ENCODE data around the gene POU2F3. TPM values are rescaled to one million over a fixed set of nuclear protein-coding genes. Genes with fewer than 3 reads are reported as not detected.

The POU2F3 gene
- total and polyA plus RNA-seq, 2 of the 13 experiments (the other 11 are each of a cell fraction or from before 2014, with no cell fraction given), result not detected

GRCh38 chr11:120324932-120325810 is 85.2 kb downstream of the POU2F3 start, which contains the start of gene TLCD5 (continued):
- TF ChIP-seq SRF (IDR thresholded peaks at IDR 0.05; ENCODE audit: low read depth, low read length) (0 out of 2 replicates have a peak, but pooled peaks have one; percentile 61), CENPT (CRISPR knock-in tag; IDR thresholded peaks at IDR 0.05; ENCODE audit: low read depth) (no peak), RXRA (CRISPR knock-in tag; IDR thresholded peaks at IDR 0.05) (no peak), ZIK1 (CRISPR knock-in tag; IDR thresholded peaks at IDR 0.05; ENCODE audit: borderline replicate concordance, low read depth) (no peak), HOXD1 (CRISPR knock-in tag; IDR thresholded peaks at IDR 0.05) (no peak), ZNF766 (CRISPR knock-in tag; IDR thresholded peaks at IDR 0.05; ENCODE audit: borderline replicate concordance) (peak; percentile 43; the same call in 1 of the 2 replicates), HMGA1 (CRISPR knock-in tag; conservative IDR thresholded peaks at IDR 0.05) (no peak), ZKSCAN5 (CRISPR knock-in tag; IDR thresholded peaks at IDR 0.05) (no peak), ATAD3A (CRISPR knock-in tag; IDR thresholded peaks at IDR 0.05) (no peak), ZNF143 (CRISPR knock-in tag; IDR thresholded peaks at IDR 0.05) (no peak), RBM39 (IDR thresholded peaks at IDR 0.05; ENCODE audit: low read depth, low read length, poor library complexity, severe bottlenecking) (no peak), MTA1 (CRISPR knock-in tag; IDR thresholded peaks at IDR 0.05; ENCODE audit: borderline replicate concordance) (peak; percentile 66; the same call in 1 of the 2 replicates), TBX2 (CRISPR knock-in tag; IDR thresholded peaks at IDR 0.05; ENCODE audit: borderline replicate concordance) (no peak), ZNF589 (CRISPR knock-in tag; conservative IDR thresholded peaks at IDR 0.05) (no peak), ZNF12 (CRISPR knock-in tag; IDR thresholded peaks at IDR 0.05) (no peak), HIVEP1 (CRISPR knock-in tag; IDR thresholded peaks at IDR 0.05) (no peak), ZNF768 (CRISPR knock-in tag; IDR thresholded peaks at IDR 0.05) (peak; percentile 63; the same call in 1 of the 2 replicates), TCF12 (IDR thresholded peaks at IDR 0.05) (no peak), TCF12 (CRISPR knock-in tag; IDR thresholded peaks at IDR 0.05) (0 out of 2 replicates have a peak, but pooled peaks have one; percentile 50), ZNF562 (CRISPR knock-in tag; IDR thresholded peaks at IDR 0.05; ENCODE audit: borderline replicate concordance) (peak; percentile 21; the same call in 1 of the 2 replicates), MED13 (CRISPR knock-in tag; IDR thresholded peaks at IDR 0.05) (no peak)
- TF ChIP-seq, protein P1, sequence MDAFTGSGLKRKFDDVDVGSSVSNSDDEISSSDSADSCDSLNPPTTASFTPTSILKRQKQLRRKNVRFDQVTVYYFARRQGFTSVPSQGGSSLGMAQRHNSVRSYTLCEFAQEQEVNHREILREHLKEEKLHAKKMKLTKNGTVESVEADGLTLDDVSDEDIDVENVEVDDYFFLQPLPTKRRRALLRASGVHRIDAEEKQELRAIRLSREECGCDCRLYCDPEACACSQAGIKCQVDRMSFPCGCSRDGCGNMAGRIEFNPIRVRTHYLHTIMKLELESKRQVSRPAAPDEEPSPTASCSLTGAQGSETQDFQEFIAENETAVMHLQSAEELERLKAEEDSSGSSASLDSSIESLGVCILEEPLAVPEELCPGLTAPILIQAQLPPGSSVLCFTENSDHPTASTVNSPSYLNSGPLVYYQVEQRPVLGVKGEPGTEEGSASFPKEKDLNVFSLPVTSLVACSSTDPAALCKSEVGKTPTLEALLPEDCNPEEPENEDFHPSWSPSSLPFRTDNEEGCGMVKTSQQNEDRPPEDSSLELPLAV (CRISPR knock-in tag; conservative IDR thresholded peaks at IDR 0.05; ENCODE audit: low read depth), result no peak
- TF ChIP-seq, protein P2, sequence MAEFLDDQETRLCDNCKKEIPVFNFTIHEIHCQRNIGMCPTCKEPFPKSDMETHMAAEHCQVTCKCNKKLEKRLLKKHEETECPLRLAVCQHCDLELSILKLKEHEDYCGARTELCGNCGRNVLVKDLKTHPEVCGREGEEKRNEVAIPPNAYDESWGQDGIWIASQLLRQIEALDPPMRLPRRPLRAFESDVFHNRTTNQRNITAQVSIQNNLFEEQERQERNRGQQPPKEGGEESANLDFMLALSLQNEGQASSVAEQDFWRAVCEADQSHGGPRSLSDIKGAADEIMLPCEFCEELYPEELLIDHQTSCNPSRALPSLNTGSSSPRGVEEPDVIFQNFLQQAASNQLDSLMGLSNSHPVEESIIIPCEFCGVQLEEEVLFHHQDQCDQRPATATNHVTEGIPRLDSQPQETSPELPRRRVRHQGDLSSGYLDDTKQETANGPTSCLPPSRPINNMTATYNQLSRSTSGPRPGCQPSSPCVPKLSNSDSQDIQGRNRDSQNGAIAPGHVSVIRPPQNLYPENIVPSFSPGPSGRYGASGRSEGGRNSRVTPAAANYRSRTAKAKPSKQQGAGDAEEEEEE (CRISPR knock-in tag; IDR thresholded peaks at IDR 0.05; ENCODE audit: borderline replicate concordance), result no peak
- TF ChIP-seq, protein P3, sequence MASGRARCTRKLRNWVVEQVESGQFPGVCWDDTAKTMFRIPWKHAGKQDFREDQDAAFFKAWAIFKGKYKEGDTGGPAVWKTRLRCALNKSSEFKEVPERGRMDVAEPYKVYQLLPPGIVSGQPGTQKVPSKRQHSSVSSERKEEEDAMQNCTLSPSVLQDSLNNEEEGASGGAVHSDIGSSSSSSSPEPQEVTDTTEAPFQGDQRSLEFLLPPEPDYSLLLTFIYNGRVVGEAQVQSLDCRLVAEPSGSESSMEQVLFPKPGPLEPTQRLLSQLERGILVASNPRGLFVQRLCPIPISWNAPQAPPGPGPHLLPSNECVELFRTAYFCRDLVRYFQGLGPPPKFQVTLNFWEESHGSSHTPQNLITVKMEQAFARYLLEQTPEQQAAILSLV (CRISPR knock-in tag; IDR thresholded peaks at IDR 0.05; ENCODE audit: borderline replicate concordance), result no peak
- TF ChIP-seq, protein P4, sequence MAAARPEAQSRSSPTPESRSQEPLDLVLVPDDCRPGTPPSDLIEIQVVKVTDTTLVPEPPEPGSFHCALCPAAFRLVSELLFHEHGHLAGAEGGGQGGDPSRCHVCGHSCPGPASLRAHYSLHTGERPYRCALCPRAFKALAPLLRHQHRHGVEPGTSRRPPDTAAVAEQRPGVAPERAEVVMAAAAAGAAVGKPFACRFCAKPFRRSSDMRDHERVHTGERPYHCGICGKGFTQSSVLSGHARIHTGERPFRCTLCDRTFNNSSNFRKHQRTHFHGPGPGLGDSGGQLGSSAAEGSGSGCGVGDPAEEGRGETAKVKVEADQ (CRISPR knock-in tag; IDR thresholded peaks at IDR 0.05; ENCODE audit: borderline replicate concordance), result no peak
